Spleen (tissue), 11 donors: Measurements from ENCODE around the gene SLF1. TPM values are rescaled to one million over a fixed set of nuclear protein-coding genes. Genes with fewer than 3 reads are reported as not detected.
A peak's percentile ranks its signal among the peaks of the same experiment; 100 is the strongest.

Experiments used
- DNase-seq: peaks from one replicate; pipeline ENCODE4 v3.0.0-alpha.2; 2020
- H3K27ac ChIP-seq, 8 donors: fragments of 200-600 bp; sonication (generic) in 7 of 8; 1 replicate in 4 of 8; 2 replicates in 4 of 8; pipeline versions ENCODE4 v1.5.0 to v1.8.0; 2016 to 2021; ENCODE audit warnings: inconsistent platforms in 4 of 8, mild to moderate bottlenecking in 4 of 8, moderate library complexity in 1 of 8
- H3K27me3 ChIP-seq, 7 donors: fragments of 200-600 bp; sonication (generic) in 6 of 7; replicated peaks in 1 of 7; 1 replicate in 4 of 7; 2 replicates in 3 of 7; pipeline versions ENCODE4 v1.5.0 to v1.8.0; 2016 to 2021; ENCODE audit warnings: inconsistent platforms in 3 of 7, mild to moderate bottlenecking in 1 of 7
- H3K36me3 ChIP-seq, 6 donors: fragments of 200-600 bp; sonication (generic) in 5 of 6; 1 replicate in 4 of 6; 2 replicates in 2 of 6; pipeline versions ENCODE4 v1.5.0 to v1.8.0; 2016 to 2021; ENCODE audit warnings: inconsistent platforms in 2 of 6
- H3K4me1 ChIP-seq, 6 donors: fragments of 200-600 bp; sonication (generic) in 5 of 6; 1 replicate in 3 of 6; 2 replicates in 3 of 6; pipeline versions ENCODE4 v1.5.0 to v1.8.0; 2016 to 2021; ENCODE audit warnings: inconsistent platforms in 3 of 6
- H3K4me3 ChIP-seq, 8 donors: fragments of 200-600 bp; sonication (generic) in 7 of 8; 1 replicate in 4 of 8; 2 replicates in 4 of 8; pipeline versions ENCODE4 v1.5.0 to v1.8.0; 2016 to 2021; ENCODE audit warnings: inconsistent platforms in 4 of 8, mild to moderate bottlenecking in 4 of 8, moderate library complexity in 2 of 8
- H3K9me3 ChIP-seq, 8 donors: fragments of 200-600 bp; sonication (generic) in 7 of 8; 1 replicate in 4 of 8; 2 replicates in 4 of 8; pipeline versions ENCODE4 v1.5.0 to v1.8.0; 2016 to 2021; ENCODE audit warnings: inconsistent platforms in 4 of 8
- POLR2A ChIP-seq, 3 donors: fragments of 450-650 bp; IDR thresholded peaks; one replicate each; pipeline ENCODE4 v1.5.1; 2017; ENCODE audit warnings: antibody characterized with exemption in 3 of 3, mild to moderate bottlenecking in 1 of 3
- POLR2AphosphoS5 ChIP-seq, 3 donors: sonication (generic); formaldehyde crosslinking; IDR thresholded peaks; one replicate each; pipeline ENCODE4 v1.5.1; 2017; ENCODE audit warnings: antibody characterized with exemption in 3 of 3
- WGBS, 5 donors: extraction: QIAGEN DNeasy Blood & Tissue Kit in 3 of 5; methylation state at CpG; one replicate each; pipeline versions ENCODE4 v1.1.5 to v1.1.7; 2013 to 2018; 5-methylcytosine and 5-hydroxymethylcytosine counted together
- intact Hi-C: fragments of 100-400 bp; cut with DNase I; formaldehyde crosslinking; loops from one replicate; pipeline ENCODE4 v1.15.0; 2023; ENCODE audit warnings: low total_unique reads
- polyA plus RNA-seq, 3 donors: library from polyadenylated mRNA; stranded (reverse); fragments of 200-250 nt; gene quantifications; one replicate each; pipeline ENCODE4 v1.2.1, GENCODE V29; 2013
- total RNA-seq, 7 donors: library from RNA; depleted of rRNA in 3 of 7; stranded (reverse); fragments of >200 nt in 3 of 7; fragmentation: NEBNext Ultra II Directional in 4 of 7; extraction: Animal tissue kit (Norgen Biotek cat#: 25700) in 4 of 7; gene quantifications; one replicate each; pipeline versions ENCODE4 v1.1.0 to v1.2.1, GENCODE V29; 2016 to 2021
- TF ChIP-seq, protein P1 (sequence below), 11 experiments: fragments of 200-600 bp in 7 of 11; fragments of 450-650 bp in 4 of 11; sonication (generic) in 4 of 11; IDR thresholded peaks in 8 of 11; conservative IDR thresholded peaks in 3 of 11; 1 replicate in 7 of 11; 2 replicates in 4 of 11; pipeline versions ENCODE4 v1.4.0 to v1.8.0; 2016 to 2021; ENCODE audit warnings: antibody characterized with exemption in 11 of 11, inconsistent platforms in 4 of 11, mild to moderate bottlenecking in 1 of 11
- donor health status: healthy with polysubstance abuse.
- donor health status: DM: no; HTN: no; CAD: no; lungs with moderate emphysema.
- donor health status: DM: no; HTN: no; CAD: no.
- donor health status: Bipolar disorder and iron deficiency.
- donor health status: healthy.
- donor health status: DM: no; HTN: no; CAD: no.
- donor health status: DM: yes; HTN: yes; CAD: no.

SLF1 gene
- total and polyA plus RNA-seq, 10 donors: 5.0 to 18.7 (median 9.9) TPM

DNA sequence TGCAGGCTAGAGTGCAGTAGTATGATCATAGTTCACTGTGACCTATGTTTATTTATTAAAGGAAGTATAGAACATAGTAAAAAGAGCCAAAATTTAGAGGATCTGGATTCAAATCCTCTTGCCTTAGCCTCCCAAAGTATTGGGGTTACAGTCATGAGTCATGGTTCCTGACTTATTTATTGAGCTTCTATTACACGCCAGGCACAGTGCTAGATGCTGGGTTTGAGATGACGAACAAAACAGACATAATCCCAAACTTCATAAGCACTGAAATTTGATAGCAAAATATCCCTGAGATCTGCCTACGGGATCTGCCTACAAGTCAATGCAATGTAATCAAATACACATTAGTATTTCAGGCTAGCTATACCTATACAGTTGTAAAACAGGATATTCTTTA, 2.6 kb upstream of the SLF1 start:
- intact Hi-C loops: no loop called here
- Histone ChIP-seq H3K4me1 (peaks cover 4 to 39% (median 33%) of the 10 kb centered on the region in 6 donors), H3K4me3 (no peak overlapping the region), H3K36me3 (no peaks in the 10 kb centered on the region), H3K9me3 (no peaks in the 10 kb centered on the region), H3K27ac (no peak overlapping the region), H3K27me3 (no peaks in the 10 kb centered on the region)
- no peak for DNase-seq
- no peak for TF ChIP-seq POLR2AphosphoS5 (IDR thresholded peaks at IDR 0.05)
- TF ChIP-seq, protein P1, sequence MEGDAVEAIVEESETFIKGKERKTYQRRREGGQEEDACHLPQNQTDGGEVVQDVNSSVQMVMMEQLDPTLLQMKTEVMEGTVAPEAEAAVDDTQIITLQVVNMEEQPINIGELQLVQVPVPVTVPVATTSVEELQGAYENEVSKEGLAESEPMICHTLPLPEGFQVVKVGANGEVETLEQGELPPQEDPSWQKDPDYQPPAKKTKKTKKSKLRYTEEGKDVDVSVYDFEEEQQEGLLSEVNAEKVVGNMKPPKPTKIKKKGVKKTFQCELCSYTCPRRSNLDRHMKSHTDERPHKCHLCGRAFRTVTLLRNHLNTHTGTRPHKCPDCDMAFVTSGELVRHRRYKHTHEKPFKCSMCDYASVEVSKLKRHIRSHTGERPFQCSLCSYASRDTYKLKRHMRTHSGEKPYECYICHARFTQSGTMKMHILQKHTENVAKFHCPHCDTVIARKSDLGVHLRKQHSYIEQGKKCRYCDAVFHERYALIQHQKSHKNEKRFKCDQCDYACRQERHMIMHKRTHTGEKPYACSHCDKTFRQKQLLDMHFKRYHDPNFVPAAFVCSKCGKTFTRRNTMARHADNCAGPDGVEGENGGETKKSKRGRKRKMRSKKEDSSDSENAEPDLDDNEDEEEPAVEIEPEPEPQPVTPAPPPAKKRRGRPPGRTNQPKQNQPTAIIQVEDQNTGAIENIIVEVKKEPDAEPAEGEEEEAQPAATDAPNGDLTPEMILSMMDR (IDR thresholded peaks at IDR 0.05 in 8 of 11, conservative IDR thresholded peaks at IDR 0.05 in 3 of 11): no peak
- no peak for TF ChIP-seq POLR2A (IDR thresholded peaks at IDR 0.05)
- 95 to 99% (median 98%) methylated on average over 3 of the region's 3 CpGs for WGBS, 5 donors

DNA sequence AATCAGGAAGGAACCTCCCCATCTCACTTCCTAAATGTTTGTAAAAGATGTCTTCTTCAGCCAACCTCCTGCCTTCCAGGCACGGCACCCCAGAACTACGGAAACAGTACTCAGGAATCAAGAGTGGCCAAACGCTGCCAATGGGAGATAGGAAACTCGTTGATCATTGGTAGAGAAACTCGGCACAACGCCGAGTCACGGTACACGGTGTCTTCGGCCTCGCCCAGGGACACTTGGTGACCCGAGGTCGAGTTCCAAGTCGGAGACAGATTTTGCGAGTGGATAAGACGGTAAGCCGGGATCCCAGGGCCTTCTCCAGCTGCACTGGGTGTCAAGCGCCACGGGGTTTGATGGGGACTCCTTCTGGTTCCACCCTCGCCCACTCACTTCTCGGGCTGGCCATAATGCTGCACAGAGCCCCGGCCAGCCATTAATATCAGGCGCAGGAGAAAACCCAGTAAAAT, 408 bp upstream of the SLF1 start:
- Histone ChIP-seq H3K27me3 (no peaks in the 10 kb centered on the region), H3K9me3 (no peaks in the 10 kb centered on the region), H3K36me3 (no peaks in the 10 kb centered on the region), H3K4me1 (peaks cover 4 to 61% (median 43%) of the 10 kb centered on the region in 6 donors), H3K27ac (peak overlapping the region; percentile 68 to 90 (median 83)), H3K4me3 (peak overlapping the region; percentile 83 to 98 (median 92))
- DNase-seq: no peak
- intact Hi-C loops: no loop called here
- 0 to 1% (median 0%) methylated on average over 10 to 23 of the region's 23 CpGs for WGBS, 5 donors
- no peak for TF ChIP-seq POLR2A (IDR thresholded peaks at IDR 0.05)
- TF ChIP-seq POLR2AphosphoS5 (IDR thresholded peaks at IDR 0.05): no peak
- TF ChIP-seq, protein P1 (IDR thresholded peaks at IDR 0.05 in 8 of 11, conservative IDR thresholded peaks at IDR 0.05 in 3 of 11): no peak

DNA sequence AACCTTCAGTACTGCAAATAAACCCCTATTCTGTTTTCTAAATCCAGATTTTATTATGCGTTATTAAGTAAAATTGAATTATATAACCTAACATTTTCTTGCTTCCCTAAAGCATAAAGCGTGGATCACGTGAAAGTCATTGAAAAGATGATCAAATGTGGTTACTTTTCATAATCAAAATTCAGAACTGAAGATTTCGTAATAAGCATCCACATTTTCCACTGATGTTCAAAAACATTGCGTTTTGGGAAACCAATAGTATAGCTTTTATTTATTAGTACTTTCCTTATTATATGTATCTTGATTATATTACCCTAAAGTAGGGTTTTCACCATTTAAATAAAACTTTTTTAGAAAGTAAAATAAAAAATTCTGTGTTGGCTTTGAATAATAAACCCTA, 1.8 kb downstream of the SLF1 start:
- TF ChIP-seq POLR2AphosphoS5 (IDR thresholded peaks at IDR 0.05): no peak
- TF ChIP-seq, protein P1 (IDR thresholded peaks at IDR 0.05 in 8 of 11, conservative IDR thresholded peaks at IDR 0.05 in 3 of 11): no peak
- Histone ChIP-seq H3K27me3 (no peaks in the 10 kb centered on the region), H3K9me3 (no peaks in the 10 kb centered on the region), H3K27ac (no peak overlapping the region), H3K4me1 (peaks cover 4 to 73% (median 51%) of the 10 kb centered on the region in 6 donors), H3K4me3 (peak overlapping the region in 1 of 8 donors; percentile 98), H3K36me3 (no peaks in the 10 kb centered on the region)
- WGBS, 5 donors: 72 to 94% (median 78%) methylated on average over 5 of the region's 5 CpGs
- no peak for DNase-seq
- intact Hi-C loops: no loop called here

- Histone ChIP-seq H3K4me3 (no peak overlapping the region), H3K27me3 (no peaks in the 10 kb centered on the region), H3K27ac (peak overlapping the region in 2 of 8 donors; percentile 0 to 5), H3K36me3 (no peaks in the 10 kb centered on the region), H3K4me1 (peaks cover 4 to 68% (median 49%) of the 10 kb centered on the region in 6 donors), H3K9me3 (no peaks in the 10 kb centered on the region)
- TF ChIP-seq POLR2AphosphoS5 (IDR thresholded peaks at IDR 0.05) (no peak), POLR2A (IDR thresholded peaks at IDR 0.05) (no peak)
- TF ChIP-seq, protein P1 (IDR thresholded peaks at IDR 0.05 in 8 of 11, conservative IDR thresholded peaks at IDR 0.05 in 3 of 11): no peak
- WGBS, 5 donors: 64 to 79% (median 74%) methylated on average over 5 of the region's 5 CpGs
- no peak for DNase-seq
- intact Hi-C loops: no loop called here
Measured at GRCh38 chr5:94621763-94622162, 3.3 kb downstream of the SLF1 start.
